ENCODE results near the gene KCNQ2. TPM values are rescaled to one million over a fixed set of nuclear protein-coding genes. Genes with fewer than 3 reads are reported as not detected.
"Not testable (repeated sequence)": the region's sequence is repeated elsewhere in the genome, so short reads cannot be mapped to it uniquely, and the experiment has no call there.

The KCNQ2 gene
- total and polyA plus RNA-seq, 4 donors, result 30.7 to 155 (median 103) TPM

DNA sequence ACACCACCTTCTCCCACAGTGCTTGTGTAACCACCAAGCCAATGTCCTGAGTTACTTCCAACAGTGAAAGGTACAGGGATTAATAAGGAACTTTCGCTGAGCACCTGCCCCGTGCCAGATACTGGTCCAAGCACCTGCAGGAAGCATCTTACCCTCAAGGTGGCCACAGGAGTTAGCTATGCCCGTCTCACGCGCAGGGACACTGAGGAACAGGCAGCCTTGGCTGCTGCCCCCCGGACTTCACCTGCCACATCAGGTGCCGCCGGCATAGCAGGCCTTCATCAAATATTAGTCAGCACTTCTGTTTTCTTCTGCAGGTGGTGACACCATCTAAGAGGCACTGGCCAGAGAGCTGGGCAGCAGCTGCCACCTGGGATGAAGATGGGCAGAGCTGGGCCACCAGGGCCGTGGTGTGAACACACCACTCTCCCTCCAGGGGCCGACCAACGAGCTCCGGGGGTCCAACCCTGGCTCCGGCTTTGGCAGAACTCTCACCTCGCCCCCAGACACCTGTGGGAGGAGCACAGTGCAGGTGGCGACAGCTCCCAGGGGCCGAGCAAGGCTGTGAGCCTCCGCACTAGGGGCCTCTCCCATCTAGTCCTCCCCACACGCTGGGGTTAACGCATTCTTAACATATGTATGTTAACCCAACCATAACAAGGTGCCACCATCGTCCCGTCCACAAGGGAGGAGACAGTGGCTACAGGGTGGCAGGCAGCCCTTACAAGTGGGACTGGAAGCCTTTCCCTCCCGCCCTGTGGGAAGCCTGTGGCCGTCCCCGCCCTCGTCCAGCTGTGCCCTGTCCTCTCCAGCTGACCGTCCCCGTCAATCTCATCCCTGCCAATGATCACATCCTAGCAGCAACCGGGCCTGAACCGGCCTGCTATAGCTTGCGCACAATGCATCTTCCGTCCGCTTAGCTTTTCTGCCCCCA lies 45.2 kb upstream of the KCNQ2 start:
- 89% methylated on average over 28 of the region's 32 CpGs for WGBS (ENCODE audit: insufficient coverage)
- H3K4me3 ChIP-seq (ENCODE audit: low read depth, low read length), result no peak overlapping the region
- no peaks in the 10 kb centered on the region for H3K9me3 ChIP-seq (ENCODE audit: control insufficient read depth, insufficient read depth, low read length)
- no peaks in the 10 kb centered on the region for H3K27me3 ChIP-seq (ENCODE audit: control insufficient read depth, insufficient read depth, low read length)
- DNase-seq (ENCODE audit: low read depth in 4 of 6, low spot score in 6 of 6), result no peak
- peaks cover 36% of the 10 kb centered on the region for H3K4me1 ChIP-seq (ENCODE audit: control insufficient read depth, insufficient read depth, low read length)
- peaks cover 32% of the 10 kb centered on the region for H3K36me3 ChIP-seq (ENCODE audit: control insufficient read depth, insufficient read depth, low read length)
- H3K27ac ChIP-seq (ENCODE audit: low read depth, low read length), result no peak overlapping the region

DNA sequence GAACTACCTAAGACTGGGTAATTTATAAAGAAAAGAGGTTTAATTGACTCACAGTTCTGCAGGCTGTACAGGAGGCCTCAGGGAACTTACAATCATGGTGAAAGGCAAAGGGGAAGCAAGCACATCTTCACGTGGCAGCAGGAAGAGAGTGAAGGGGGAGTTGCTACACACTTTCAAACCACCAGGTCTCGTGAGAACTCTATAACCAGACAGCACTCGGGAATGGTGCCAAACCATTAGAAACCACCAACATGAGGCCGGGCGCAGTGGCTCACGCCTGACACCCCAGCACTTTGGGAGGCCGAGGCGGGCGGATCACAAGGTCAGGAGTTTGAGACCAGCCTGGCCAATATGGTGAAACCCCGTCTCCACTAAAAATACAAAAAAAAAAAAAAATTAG lies 42.1 kb upstream of the KCNQ2 start:
- WGBS (ENCODE audit: insufficient coverage), result 67% methylated on average over 1 of the region's 10 CpGs

DNA sequence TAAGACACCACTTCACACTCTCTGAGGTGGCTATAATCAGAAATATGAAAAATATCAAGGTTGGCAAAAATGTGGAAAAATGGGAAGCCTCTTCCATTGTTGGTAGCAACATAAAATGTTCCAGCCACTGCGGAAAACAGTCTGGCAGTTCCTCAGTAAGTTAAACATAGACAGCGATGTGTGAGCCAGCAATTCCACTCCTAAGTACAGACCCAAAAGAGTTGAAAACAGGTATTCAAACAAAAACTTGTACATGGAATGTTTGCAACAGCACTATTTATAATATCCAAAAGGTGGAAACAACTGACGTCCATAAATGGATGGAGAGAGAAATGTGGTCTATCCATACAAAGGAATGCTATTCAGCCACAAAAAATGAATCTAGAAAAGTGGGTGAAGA lies 40.8 kb upstream of the KCNQ2 start:
- no peaks in the 10 kb centered on the region for H3K27me3 ChIP-seq (ENCODE audit: control insufficient read depth, insufficient read depth, low read length)
- no peak for DNase-seq (ENCODE audit: low read depth in 4 of 6, low spot score in 6 of 6)
- no peak overlapping the region for H3K27ac ChIP-seq (ENCODE audit: low read depth, low read length)
- WGBS (ENCODE audit: insufficient coverage), result 100% methylated on average over 2 of the region's 3 CpGs
- H3K9me3 ChIP-seq (ENCODE audit: control insufficient read depth, insufficient read depth, low read length), result no peaks in the 10 kb centered on the region
- H3K36me3 ChIP-seq (ENCODE audit: control insufficient read depth, insufficient read depth, low read length), result peaks cover 9% of the 10 kb centered on the region
- no peak overlapping the region for H3K4me3 ChIP-seq (ENCODE audit: low read depth, low read length)
- H3K4me1 ChIP-seq (ENCODE audit: control insufficient read depth, insufficient read depth, low read length), result peaks cover 4% of the 10 kb centered on the region

More for the DNA sequence above, 42.1 kb upstream of the KCNQ2 start:
- not testable (repeated sequence) for H3K9me3 ChIP-seq (ENCODE audit: control insufficient read depth, insufficient read depth, low read length); DNase-seq (ENCODE audit: low read depth in 4 of 6, low spot score in 6 of 6); H3K4me3 ChIP-seq (ENCODE audit: low read depth, low read length); H3K27ac ChIP-seq (ENCODE audit: low read depth, low read length); H3K27me3 ChIP-seq (ENCODE audit: control insufficient read depth, insufficient read depth, low read length)
- Histone ChIP-seq H3K4me1 (ENCODE audit: control insufficient read depth, insufficient read depth, low read length) (peaks cover 17% of the 10 kb centered on the region), H3K36me3 (ENCODE audit: control insufficient read depth, insufficient read depth, low read length) (peaks cover 16% of the 10 kb centered on the region)

DNA sequence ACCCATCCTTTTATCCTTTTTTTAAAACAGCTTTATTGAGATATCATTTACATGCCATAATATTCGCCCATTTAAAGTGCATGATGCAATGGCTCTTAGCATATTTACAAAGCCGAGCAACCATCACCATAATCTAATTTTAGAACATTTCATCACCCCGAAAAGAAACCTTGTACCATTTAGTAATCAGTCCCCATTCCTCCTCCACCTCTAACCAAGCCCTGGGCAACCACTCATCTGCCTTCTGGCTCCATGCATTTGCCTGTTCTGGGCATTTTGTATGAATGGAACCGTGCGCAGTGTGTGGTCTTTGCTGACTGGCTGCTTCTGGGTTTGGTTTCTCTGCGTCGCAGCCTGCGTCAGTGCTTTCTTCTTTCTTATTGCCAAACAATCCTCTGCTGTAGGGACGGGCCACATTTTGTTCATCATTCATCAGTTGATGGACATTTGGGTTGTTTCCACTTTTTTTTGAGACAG lies 36.7 kb upstream of the KCNQ2 start:
- WGBS (ENCODE audit: insufficient coverage), result 84% methylated on average over 5 of the region's 9 CpGs
- no peak overlapping the region for H3K4me3 ChIP-seq (ENCODE audit: low read depth, low read length)
- H3K4me1 ChIP-seq (ENCODE audit: control insufficient read depth, insufficient read depth, low read length), result no peaks in the 10 kb centered on the region
- H3K27me3 ChIP-seq (ENCODE audit: control insufficient read depth, insufficient read depth, low read length), result no peaks in the 10 kb centered on the region
- no peak for DNase-seq (ENCODE audit: low read depth in 4 of 6, low spot score in 6 of 6)
- H3K27ac ChIP-seq (ENCODE audit: low read depth, low read length), result no peak overlapping the region
- H3K9me3 ChIP-seq (ENCODE audit: control insufficient read depth, insufficient read depth, low read length), result peaks cover 5% of the 10 kb centered on the region
- H3K36me3 ChIP-seq (ENCODE audit: control insufficient read depth, insufficient read depth, low read length), result no peaks in the 10 kb centered on the region

DNA sequence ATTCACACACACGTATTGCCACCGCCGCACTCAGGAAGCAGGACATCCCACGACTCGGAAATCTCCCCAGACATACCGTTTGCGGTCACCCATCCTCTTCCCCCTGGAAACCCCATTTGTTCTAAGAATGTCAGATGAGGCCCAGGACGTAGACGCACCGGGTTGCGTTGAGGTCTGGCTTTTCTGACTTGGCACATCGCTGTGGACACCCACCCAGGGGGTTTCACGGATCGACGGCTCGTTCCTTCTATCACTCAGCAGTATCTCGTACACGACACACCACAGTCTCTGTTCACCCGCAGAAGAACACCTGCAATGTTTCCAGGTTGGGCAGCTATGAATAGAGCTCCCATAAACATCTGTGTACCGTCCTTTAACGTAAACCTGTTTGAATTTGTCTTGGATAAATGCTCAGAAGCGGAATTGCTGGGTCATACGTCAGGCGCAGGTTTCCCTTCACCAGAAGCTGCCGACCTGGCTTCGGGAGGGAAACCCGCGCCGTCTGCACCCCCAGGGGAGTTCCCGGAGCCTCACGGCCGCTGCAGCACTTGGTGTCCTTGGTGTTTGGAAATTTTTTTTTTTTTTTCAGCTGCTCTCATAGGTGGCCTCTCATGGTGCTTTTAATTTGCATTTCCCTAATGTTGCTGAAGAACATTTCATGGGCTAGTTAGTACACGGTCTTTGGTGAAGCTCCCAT lies 35.8 kb upstream of the KCNQ2 start:
- DNase-seq (ENCODE audit: low read depth in 4 of 6, low spot score in 6 of 6), result no peak
- Histone ChIP-seq H3K36me3 (ENCODE audit: control insufficient read depth, insufficient read depth, low read length) (no peaks in the 10 kb centered on the region), H3K4me3 (ENCODE audit: low read depth, low read length) (no peak overlapping the region), H3K9me3 (ENCODE audit: control insufficient read depth, insufficient read depth, low read length) (peaks cover 5% of the 10 kb centered on the region), H3K27me3 (ENCODE audit: control insufficient read depth, insufficient read depth, low read length) (no peaks in the 10 kb centered on the region), H3K27ac (ENCODE audit: low read depth, low read length) (no peak overlapping the region), H3K4me1 (ENCODE audit: control insufficient read depth, insufficient read depth, low read length) (peaks cover under 1% of the 10 kb centered on the region)
- WGBS (ENCODE audit: insufficient coverage), result 82% methylated on average over 25 of the region's 33 CpGs

DNA sequence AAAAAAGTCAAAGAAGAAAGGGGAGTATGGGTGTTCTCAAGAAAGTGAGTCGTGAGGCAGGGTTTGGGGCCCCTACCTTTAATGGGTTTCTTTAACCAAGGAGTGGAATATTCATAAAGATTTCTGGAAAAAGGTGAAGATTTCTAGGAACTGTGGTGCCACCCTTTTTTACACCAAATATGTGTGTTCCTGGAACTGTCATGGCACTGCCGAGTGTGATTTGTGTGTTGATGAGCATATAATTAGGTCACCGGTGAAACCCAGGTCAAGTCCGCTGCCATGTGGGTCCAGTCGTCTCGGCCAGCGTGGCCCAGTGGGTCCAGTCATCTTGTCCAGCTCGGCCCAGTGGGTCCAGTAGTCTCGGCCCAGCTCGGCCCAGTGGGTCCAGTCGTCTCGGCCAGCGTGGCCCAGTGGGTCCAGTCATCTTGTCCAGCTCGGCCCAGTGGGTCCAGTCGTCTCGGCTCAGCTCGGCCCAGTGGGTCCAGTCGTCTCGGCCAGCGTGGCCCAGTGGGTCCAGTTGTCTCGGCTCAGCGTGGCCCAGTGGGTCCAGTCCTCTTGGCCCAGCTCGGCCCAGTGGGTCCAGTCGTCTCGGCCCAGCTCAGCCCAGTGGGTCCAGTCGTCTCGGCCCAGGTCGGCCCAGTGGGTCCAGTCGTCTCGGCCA lies 34.8 kb upstream of the KCNQ2 start:
- Histone ChIP-seq H3K9me3 (ENCODE audit: control insufficient read depth, insufficient read depth, low read length) (peaks cover 5% of the 10 kb centered on the region), H3K4me1 (ENCODE audit: control insufficient read depth, insufficient read depth, low read length) (peaks cover 11% of the 10 kb centered on the region), H3K36me3 (ENCODE audit: control insufficient read depth, insufficient read depth, low read length) (no peaks in the 10 kb centered on the region), H3K4me3 (ENCODE audit: low read depth, low read length) (no peak overlapping the region), H3K27me3 (ENCODE audit: control insufficient read depth, insufficient read depth, low read length) (no peaks in the 10 kb centered on the region), H3K27ac (ENCODE audit: low read depth, low read length) (no peak overlapping the region)
- DNase-seq (ENCODE audit: low read depth in 4 of 6, low spot score in 6 of 6), result no peak
- WGBS (ENCODE audit: insufficient coverage), result 93% methylated on average over 29 of the region's 30 CpGs

DNA sequence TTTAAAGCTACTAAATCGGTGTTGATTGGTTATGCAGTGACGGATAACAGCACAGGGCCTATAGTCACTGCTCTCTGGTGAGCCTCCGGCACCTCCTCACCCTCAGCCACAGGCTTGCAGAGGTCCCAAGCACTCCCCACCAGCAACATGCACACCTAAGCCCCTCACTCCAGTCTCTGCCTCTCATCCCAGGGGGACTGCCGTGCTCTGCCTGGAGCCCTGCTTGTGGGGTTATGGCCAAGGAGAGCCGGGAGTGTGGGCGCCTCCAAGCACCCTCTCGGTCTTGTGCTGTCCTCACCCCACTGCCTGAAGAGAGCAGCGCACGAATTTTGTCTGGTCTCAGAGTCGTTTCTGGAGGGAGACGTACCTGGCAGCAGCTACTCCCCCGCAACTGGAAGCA lies 33.3 kb upstream of the KCNQ2 start:
- 89% methylated on average over 7 of the region's 12 CpGs for WGBS (ENCODE audit: insufficient coverage)
- Histone ChIP-seq H3K36me3 (ENCODE audit: control insufficient read depth, insufficient read depth, low read length) (no peaks in the 10 kb centered on the region), H3K27ac (ENCODE audit: low read depth, low read length) (no peak overlapping the region), H3K9me3 (ENCODE audit: control insufficient read depth, insufficient read depth, low read length) (peaks cover 5% of the 10 kb centered on the region), H3K4me1 (ENCODE audit: control insufficient read depth, insufficient read depth, low read length) (peaks cover 19% of the 10 kb centered on the region), H3K4me3 (ENCODE audit: low read depth, low read length) (no peak overlapping the region), H3K27me3 (ENCODE audit: control insufficient read depth, insufficient read depth, low read length) (no peaks in the 10 kb centered on the region)
- DNase-seq (ENCODE audit: low read depth in 4 of 6, low spot score in 6 of 6), result no peak

DNA sequence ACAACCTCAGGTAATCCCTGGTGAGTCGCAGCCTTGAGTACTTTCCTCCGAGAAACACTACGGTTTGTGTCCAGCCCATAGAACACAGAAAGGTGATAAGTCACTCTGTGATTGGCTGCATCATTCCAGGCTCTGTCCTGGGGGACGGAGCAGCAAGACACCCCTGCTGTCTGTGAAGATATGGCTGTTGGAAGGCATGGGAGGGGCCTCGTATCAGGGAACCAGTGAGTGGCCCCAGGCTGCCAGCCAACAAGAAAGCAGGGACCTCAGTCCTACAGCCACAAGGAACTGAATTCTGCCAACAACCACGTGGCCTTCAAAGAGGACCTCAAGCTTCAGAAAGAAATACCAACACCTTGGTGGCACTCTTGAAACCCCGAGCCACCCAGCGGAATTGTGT lies 32.8 kb upstream of the KCNQ2 start:
- 85% methylated on average over 6 of the region's 8 CpGs for WGBS (ENCODE audit: insufficient coverage)
- DNase-seq (ENCODE audit: low read depth in 4 of 6, low spot score in 6 of 6), result no peak
- Histone ChIP-seq H3K27me3 (ENCODE audit: control insufficient read depth, insufficient read depth, low read length) (no peaks in the 10 kb centered on the region), H3K36me3 (ENCODE audit: control insufficient read depth, insufficient read depth, low read length) (no peaks in the 10 kb centered on the region), H3K9me3 (ENCODE audit: control insufficient read depth, insufficient read depth, low read length) (peaks cover 5% of the 10 kb centered on the region), H3K4me3 (ENCODE audit: low read depth, low read length) (no peak overlapping the region), H3K4me1 (ENCODE audit: control insufficient read depth, insufficient read depth, low read length) (peaks cover 19% of the 10 kb centered on the region), H3K27ac (ENCODE audit: low read depth, low read length) (no peak overlapping the region)

DNA sequence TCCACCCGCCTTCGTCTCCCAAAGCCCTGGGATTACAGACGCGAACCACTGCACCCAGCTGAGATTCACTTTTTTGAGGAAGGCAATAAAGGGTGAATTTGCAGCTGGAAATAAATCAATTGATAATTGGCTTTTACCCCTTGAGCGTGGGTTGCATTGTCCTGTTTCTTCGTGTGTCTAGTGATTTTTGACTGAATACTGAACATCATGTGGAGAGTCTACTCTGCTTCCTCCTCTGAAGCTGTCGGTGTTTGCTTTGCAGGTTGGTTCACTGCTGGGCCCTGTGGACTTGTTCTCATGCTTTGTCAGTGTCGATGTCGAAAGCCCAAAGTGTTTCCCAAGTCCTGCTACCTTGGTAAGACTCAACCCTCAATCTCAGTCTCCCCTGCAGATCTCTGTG lies 32.2 kb upstream of the KCNQ2 start:
- Histone ChIP-seq H3K27ac (ENCODE audit: low read depth, low read length) (no peak overlapping the region), H3K9me3 (ENCODE audit: control insufficient read depth, insufficient read depth, low read length) (peaks cover 5% of the 10 kb centered on the region), H3K36me3 (ENCODE audit: control insufficient read depth, insufficient read depth, low read length) (no peaks in the 10 kb centered on the region), H3K4me3 (ENCODE audit: low read depth, low read length) (no peak overlapping the region), H3K4me1 (ENCODE audit: control insufficient read depth, insufficient read depth, low read length) (peaks cover 25% of the 10 kb centered on the region), H3K27me3 (ENCODE audit: control insufficient read depth, insufficient read depth, low read length) (no peaks in the 10 kb centered on the region)
- DNase-seq (ENCODE audit: low read depth in 4 of 6, low spot score in 6 of 6), result no peak
- WGBS (ENCODE audit: insufficient coverage), result 91% methylated on average over 7 of the region's 9 CpGs

Data from spinal cord (tissue), 10 donors.